Left cardiac atrium (tissue), 4 donors: ENCODE measurements around the gene NR1H4. TPM values are rescaled to one million over a fixed set of nuclear protein-coding genes. Genes with fewer than 3 reads are reported as not detected.
A peak's percentile ranks its signal among the peaks of the same experiment; 100 is the strongest.
"Not testable (repeated sequence)": the region's sequence is repeated elsewhere in the genome, so short reads cannot be mapped to it uniquely, and the experiment has no call there.

Experiments used
- ATAC-seq, 2 donors: fragments of 200-7000 bp; cut with Tn5 transposase; one replicate each; pipeline ENCODE4 v1.9.1; 2020; ENCODE audit warnings: mild to moderate bottlenecking in 2 of 2, moderate library complexity in 2 of 2
- DNase-seq: peaks from one replicate; pipeline ENCODE4 v3.0.0-alpha.2; 2020
- intact Hi-C, 2 donors: fragments of 100-400 bp; cut with DNase I; formaldehyde crosslinking; loops; one replicate each; pipeline versions ENCODE4 v1.14.1 to v1.15.1; 2022 to 2023
- total RNA-seq, 2 donors: library from RNA; stranded (reverse); fragmentation: NEBNext Ultra II Directional; extraction: Animal tissue kit (Norgen Biotek cat#: 25700); gene quantifications; one replicate each; pipeline ENCODE4 v1.2.1, GENCODE V29; 2021
- donor health status: DM: no; HTN: yes; CAD: no.
- donor health status: DM: no; HTN: yes; CAD: no; lungs with severe emphysema.
- donor health status: DM: yes; HTN: yes; CAD: no.
- donor health status: Dilated cardiomyopathy.

Gene NR1H4
- total RNA-seq, 2 donors from 2014 or later, result not detected

- ATAC-seq (no peak), DNase-seq (no peak)
- intact Hi-C loops, result loop anchor here in 1 of 2 donors (10.0 kb wide), 1 partner anchor 323 kb away; no protein-coding TSS in a partner anchor
Measured at GRCh38 chr12:100557357-100557756, 83.7 kb downstream of the NR1H4 start.

DNA sequence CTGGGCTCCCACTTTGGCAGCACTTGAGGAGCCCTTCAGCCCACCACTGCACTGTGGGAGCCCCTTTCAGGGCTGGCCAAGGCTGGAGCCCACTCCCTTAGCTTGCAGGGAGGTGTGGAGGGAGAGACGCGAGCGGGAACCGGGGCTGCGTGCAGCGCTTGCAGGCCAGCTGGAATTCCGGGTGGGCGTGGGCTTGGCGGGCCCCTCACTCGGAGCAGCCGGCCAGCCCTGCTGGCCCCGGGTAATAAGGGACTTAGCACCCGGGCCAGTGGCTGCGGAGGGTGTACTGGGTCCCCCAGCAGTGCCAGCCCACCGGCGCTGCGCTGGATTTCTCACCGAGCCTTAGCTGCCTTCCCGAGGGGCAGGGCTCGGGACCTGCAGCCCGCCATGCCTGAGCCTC is 85.6 kb downstream of the NR1H4 start:
- intact Hi-C loops, result loop anchor here in 1 of 2 donors (10.0 kb wide), 1 partner anchor 324 kb away; no protein-coding TSS in a partner anchor
- not testable (repeated sequence) for DNase-seq, ATAC-seq

DNA sequence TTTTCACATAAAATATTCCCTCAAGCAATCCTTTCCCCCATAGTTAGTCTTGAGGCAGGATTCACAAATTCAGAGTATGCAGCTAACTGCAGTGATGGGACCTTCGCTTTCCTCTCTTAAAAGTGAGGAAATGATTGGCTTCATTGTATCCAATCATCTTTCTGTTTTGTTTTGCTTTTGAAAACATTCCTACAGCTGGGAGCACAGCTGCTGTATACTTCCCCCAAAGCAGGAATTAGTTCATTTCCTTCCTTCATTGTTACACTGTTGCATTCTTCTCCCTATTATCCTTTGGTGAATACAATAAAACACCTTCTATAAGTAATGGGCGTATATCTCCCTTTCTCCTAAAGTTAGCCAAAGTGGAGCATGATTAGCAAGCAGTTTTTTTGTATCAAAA is 90.4 kb downstream of the NR1H4 start:
- ATAC-seq (peak in 1 of 2 donors; percentile 40), DNase-seq (no peak)
- intact Hi-C loops, result no loop called here

GRCh38 chr12:100564905-100565467 is 91.3 kb downstream of the NR1H4 start:
- intact Hi-C loops, result no loop called here
- DNase-seq (no peak), ATAC-seq (no peak)

DNA sequence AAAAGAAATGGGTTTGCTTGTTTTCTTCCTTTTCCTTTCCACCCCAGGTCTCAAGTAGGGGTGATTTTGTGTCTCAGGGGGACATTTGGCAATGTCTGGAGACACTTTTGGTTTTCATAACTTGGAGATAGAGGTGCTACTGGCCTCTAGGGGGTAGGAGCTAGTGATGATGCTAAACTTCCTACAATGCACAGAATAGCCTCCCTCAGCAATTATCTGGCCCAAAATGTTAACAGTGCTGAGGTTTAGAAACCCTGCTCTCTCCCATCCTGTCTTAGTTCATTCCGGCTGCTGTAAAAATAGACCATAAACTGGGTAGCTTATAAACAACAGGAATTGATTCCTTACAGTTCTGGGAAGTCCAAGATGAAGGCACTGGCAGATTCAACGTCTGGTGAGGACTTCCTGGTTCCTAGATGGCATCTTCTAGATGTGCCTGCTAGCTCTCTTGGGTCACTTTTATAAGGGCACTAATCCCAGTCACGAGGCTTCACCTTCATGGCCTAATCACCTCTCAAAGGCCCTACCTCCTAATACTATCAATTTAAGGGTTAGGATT is 92.4 kb downstream of the NR1H4 start:
- intact Hi-C loops, result no loop called here

DNA sequence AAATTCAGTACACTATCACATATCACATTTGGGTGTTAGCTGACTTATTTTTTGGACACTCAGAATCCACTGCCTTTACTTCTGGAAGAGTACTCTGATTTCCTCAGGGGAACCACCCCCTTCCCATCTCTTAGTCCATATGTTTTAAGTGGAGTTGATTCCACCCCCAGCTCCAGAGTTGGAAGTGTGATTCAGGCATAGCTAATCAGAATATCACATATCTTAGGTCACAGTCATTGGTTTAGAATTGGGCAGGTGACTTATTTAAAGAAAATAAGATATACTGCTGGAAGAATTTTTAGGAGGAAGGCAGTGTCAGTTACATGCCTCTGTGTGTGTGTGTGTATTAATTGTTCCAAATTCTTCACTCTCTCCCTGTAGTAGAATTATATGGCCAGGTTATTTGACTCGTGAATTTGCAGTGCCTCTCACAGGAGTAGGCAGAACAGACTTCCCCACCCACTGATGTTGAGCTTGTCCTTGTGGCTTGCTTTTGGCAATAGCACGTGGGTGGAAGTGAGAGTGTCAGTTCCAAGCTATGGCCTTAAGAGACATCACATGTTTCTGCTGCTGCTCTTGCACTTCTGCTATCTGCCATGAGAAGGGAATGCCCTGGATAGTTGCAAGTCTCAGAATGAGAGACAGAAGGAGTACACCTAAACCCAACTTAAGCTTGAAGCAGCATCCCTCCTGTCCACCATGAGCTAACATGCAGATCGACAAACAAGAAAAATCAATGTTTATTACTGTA is 93.4 kb downstream of the NR1H4 start:
- no peak for DNase-seq
- intact Hi-C loops, result no loop called here
- ATAC-seq, result peak; percentile 68 to 87

More for the DNA sequence above, 92.4 kb downstream of the NR1H4 start:
- DNase-seq (no peak), ATAC-seq (peak in 1 of 2 donors; percentile 26)

DNA sequence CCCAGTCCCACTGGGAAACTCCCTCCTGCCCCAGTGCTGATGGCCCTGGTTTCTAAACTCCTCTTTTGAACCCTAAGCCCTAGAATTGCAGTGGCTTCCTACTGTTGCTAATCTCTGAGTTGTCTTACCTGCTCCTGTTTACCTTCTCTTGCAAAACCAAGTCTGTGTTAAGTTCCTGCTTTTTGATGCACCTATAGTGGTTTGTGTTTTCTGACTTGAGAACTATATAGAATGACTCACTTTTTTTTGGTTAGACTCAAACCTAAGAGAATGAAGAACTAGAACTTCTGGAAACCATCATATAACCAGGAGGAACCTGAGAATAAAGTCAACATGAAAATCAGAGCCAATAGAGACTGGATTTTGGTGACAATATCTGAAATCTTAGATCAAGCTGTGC is 94.3 kb downstream of the NR1H4 start:
- DNase-seq, result no peak
- intact Hi-C loops, result no loop called here
- ATAC-seq, result no peak

DNA sequence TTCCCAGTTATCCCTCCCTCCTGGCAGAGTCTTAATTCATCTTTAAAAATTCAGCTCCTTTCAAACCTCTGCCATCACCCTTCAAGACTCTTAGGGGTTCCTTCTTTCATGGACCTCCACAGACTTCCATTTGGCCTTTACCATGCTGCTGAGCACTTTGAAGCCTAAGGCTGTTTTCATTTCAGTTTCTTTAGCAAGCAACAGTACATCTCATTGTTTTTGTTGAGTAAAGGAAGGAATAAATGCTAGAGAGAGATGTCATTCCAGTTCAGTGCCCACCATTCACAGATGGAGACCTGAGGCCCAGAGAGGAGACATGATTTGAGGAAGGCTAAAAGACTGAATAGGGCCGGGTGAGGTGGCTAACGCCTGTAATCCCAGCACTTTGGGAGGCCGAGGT is 98.5 kb downstream of the NR1H4 start:
- ATAC-seq, result no peak
- intact Hi-C loops, result no loop called here

GRCh38 chr12:100573292-100574186 is 99.9 kb downstream of the NR1H4 start, which contains the start of gene GAS2L3:
TSS of gene GAS2L3 (plus strand) at chr12:100573684. CDS start at chr12:100594905, 21,221 bp downstream.
- intact Hi-C loops, result no loop called here
- DNase-seq (peak; percentile 92), ATAC-seq (peak; percentile 99)

More for the DNA sequence above, 98.5 kb downstream of the NR1H4 start:
- DNase-seq, result no peak

DNA sequence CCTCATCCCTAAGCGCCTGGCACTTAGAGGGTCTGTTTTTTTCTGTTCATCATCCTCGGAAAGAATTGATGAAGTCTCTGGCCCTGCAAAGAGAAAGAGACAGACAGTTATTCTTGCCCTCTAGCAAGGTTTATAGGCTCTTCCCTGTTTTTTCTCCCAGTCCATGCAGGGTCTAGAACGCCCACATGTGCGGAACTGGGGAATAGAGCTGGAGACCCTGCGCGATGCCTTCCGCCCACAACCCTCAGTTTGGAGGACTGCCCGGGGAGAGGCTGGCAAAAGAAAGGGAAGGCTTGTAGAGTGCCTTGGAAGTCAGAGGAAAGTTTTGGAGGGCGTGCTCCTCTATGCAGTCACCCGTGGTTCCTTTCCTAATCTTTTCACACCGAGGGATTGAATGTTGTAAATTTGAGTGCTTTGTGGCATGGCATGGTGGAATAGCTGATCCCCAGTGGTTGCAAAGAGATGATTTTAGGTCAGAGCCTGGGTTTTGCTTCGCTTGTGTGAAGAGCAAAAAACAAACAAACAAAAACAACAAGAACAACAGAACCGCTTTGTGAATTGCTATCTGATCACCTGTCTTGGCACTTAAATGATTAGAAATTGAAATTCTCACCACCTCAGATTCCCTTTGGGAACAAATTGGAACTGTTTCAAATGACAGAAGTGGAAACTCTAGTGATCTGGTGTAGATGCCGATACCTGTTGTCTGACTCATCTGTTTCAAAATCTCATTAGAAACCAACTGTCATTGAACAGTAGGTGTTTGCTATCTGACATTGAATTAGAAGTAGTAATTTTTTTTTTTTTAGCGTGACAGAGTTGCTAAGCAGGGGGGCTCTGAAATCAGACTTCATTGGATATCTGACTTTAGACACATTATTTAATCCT is 100.8 kb downstream of the NR1H4 start:
- ATAC-seq (peak; percentile 19 to 46), DNase-seq (peak; percentile 40)
- intact Hi-C loops, result no loop called here

DNA sequence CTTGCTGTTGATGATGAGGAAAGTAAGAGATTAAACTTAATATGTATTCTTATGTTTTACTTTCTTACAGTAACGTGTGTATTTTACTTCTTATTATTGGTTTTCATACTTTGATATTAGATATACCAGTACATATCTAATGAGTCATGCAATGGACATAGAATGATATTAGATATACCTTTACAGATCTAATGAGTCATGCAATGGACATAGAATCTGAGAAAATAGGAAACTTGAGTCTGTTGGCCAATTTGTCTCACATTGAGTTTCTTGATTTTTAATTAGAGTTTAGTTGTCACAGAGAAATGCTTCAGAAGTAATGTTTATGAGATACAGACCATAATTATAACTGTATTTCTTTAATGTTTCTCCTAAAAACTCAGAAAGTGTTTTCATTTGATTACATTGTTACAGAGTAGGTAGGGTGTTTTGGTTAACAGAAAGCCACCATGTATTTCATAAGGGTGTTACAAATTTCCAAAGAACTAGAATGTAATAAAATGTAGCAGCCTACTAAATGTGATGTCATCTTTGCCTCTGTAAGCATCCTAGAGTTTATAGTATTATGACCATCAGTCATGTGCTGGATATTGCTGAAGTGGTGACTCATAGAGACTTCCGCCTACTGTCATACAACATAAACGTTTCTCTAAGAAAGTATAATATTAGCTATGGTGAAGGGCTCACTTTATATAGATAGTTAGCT is 102.8 kb downstream of the NR1H4 start:
- intact Hi-C loops, result no loop called here
- ATAC-seq (no peak), DNase-seq (no peak)

GRCh38 chr12:100578923-100579322 is 105.3 kb downstream of the NR1H4 start:
- ATAC-seq, result no peak
- intact Hi-C loops, result no loop called here
- no peak for DNase-seq

GRCh38 chr12:100579844-100580243 is 106.2 kb downstream of the NR1H4 start:
- intact Hi-C loops, result no loop called here
- no peak for ATAC-seq
- no peak for DNase-seq

GRCh38 chr12:100584256-100584655 is 110.6 kb downstream of the NR1H4 start:
- no peak for DNase-seq
- no peak for ATAC-seq
- intact Hi-C loops, result no loop called here

GRCh38 chr12:100591979-100592378 is 118.3 kb downstream of the NR1H4 start:
- DNase-seq (no peak), ATAC-seq (no peak)

GRCh38 chr12:100593490-100593889 is 119.8 kb downstream of the NR1H4 start:
- no peak for DNase-seq
- no peak for ATAC-seq
- intact Hi-C loops, result no loop called here

More at GRCh38 chr12:100591979-100592378, 118.3 kb downstream of the NR1H4 start:
- intact Hi-C loops, result no loop called here

DNA sequence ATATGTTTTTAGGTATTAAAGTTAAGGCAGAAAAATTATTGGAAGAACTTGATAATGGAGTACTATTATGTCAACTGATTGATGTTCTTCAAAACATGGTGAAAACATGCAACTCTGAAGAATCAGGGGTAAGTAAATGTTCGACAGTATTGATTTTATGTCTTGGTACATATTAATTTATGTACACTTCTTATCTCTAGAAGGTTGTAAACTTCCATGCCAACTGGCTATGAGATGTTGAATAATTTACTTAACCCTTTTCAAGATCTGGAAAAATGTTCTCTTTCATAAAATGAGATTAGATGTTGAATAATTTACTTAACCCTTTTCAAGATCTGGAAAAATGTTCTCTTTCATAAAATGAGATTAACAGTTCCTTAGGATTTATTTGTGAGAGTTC is 128.0 kb downstream of the NR1H4 start:
- ATAC-seq (no peak), DNase-seq (no peak)
- intact Hi-C loops, result no loop called here

DNA sequence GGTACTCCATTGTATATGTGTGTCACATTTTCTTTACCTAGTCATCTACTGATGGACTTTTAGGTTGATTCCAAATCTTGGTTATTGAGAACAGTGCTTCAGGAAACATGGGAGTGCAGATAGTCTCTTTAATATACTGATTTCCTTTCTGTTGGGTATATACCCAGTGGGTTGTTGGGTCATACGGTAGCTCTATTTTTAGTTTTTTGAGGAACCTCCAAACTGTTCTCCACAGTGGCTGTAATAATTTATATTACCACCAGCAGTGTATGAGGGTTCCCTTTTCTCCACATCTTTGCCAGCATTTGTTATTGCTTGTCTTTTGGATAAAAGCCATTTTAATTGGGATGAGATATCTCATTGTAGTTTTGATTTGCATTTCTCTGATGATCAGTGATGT is 129.3 kb downstream of the NR1H4 start:
- ATAC-seq, intact Hi-C loops, DNase-seq: not testable (repeated sequence)
